SK-N-SH (cell line): Measurements from ENCODE around the gene SH2B3. TPM values are rescaled to one million over a fixed set of nuclear protein-coding genes. Genes with fewer than 3 reads are reported as not detected.

ENCODE experiments used
- CTCF ChIA-PET: fragments of 300-600, 350-600 bp; formaldehyde crosslinking; extraction: SDS; loops from one replicate; lab custom pipeline; 2021; lab: Yijun Ruan, JAX
- POLR2A ChIA-PET: fragments of 350-600 bp; sonication (Branson Sonifier 250); formaldehyde crosslinking; extraction: SDS; loops from one replicate; lab custom pipeline; 2020; ENCODE audit warnings: antibody characterized with exemption, inconsistent platforms; lab: Yijun Ruan, JAX
- DNase-seq: peaks from one replicate; pipeline ENCODE4 v3.0.0; 2012
- H2AFZ ChIP-seq: fragments of 200-600 bp; sonication (generic); 2 replicates; pipeline ENCODE4 v1.8.1; 2016; ENCODE audit warnings: antibody characterized with exemption, mild to moderate bottlenecking, low read depth
- H3F3A ChIP-seq: fragments of 200-600 bp; sonication (generic); replicated peaks from 2 replicates; pipeline ENCODE3; 2016; ENCODE audit warnings: antibody characterized with exemption, mild to moderate bottlenecking; ENCODE audit not compliant: insufficient read depth
- H3K27ac ChIP-seq, 2 experiments: fragments of 200-500 bp in 1 of 2; fragments of 200-600 bp in 1 of 2; sonication (Bioruptor generic) in 1 of 2; sonication (generic), shearing (Covaris generic) in 1 of 2; 2 replicates each; pipeline versions ENCODE4 v1.5.1 to v1.6.1; 2014 to 2016; ENCODE audit warnings: low read depth in 2 of 2, inconsistent platforms in 1 of 2, low read length in 1 of 2, mild to moderate bottlenecking in 1 of 2, mixed read lengths in 1 of 2
- H3K27me3 ChIP-seq: fragments of 200-600 bp; sonication (generic), shearing (Covaris generic); 2 replicates; pipeline ENCODE4 v1.6.1; 2016; ENCODE audit warnings: mixed run types; ENCODE audit not compliant: insufficient read depth
- H3K36me3 ChIP-seq, 2 experiments: fragments of 200-500 bp in 1 of 2; fragments of 200-600 bp in 1 of 2; sonication (Bioruptor generic) in 1 of 2; sonication (generic) in 1 of 2; replicated peaks in 1 of 2; 2 replicates each; pipeline versions ENCODE3 to v1.5.1; 2014 to 2016; ENCODE audit warnings: low read length in 1 of 2, mild to moderate bottlenecking in 1 of 2; ENCODE audit not compliant: insufficient read depth in 2 of 2, control insufficient read depth in 1 of 2
- H3K4me1 ChIP-seq, 2 experiments: fragments of 200-500 bp in 1 of 2; fragments of 200-600 bp in 1 of 2; sonication (Bioruptor generic) in 1 of 2; sonication (generic), shearing (Covaris generic) in 1 of 2; 2 replicates each; pipeline versions ENCODE4 v1.5.1 to v1.6.1; 2014 to 2016; ENCODE audit warnings: low read depth in 1 of 2, low read length in 1 of 2, mixed run types in 1 of 2; ENCODE audit not compliant: insufficient read depth in 2 of 2, control insufficient read depth in 1 of 2
- H3K4me2 ChIP-seq: fragments of 200-600 bp; sonication (generic), shearing (Covaris generic); 2 replicates; pipeline ENCODE4 v1.6.1; 2017; ENCODE audit warnings: mixed run types
- H3K4me3 ChIP-seq, 2 experiments: fragments of 200-500 bp in 1 of 2; fragments of 200-600 bp in 1 of 2; sonication (Bioruptor generic) in 1 of 2; sonication (generic), shearing (Covaris generic) in 1 of 2; 2 replicates each; pipeline versions ENCODE4 v1.5.1 to v1.8.1; 2014 to 2016; ENCODE audit warnings: low read depth in 2 of 2, inconsistent platforms in 1 of 2, low read length in 1 of 2, mild to moderate bottlenecking in 1 of 2, mixed read lengths in 1 of 2, moderate library complexity in 1 of 2
- H3K79me2 ChIP-seq: fragments of 200-600 bp; sonication (generic); 2 replicates; pipeline ENCODE4 v1.8.1; 2017; ENCODE audit warnings: mild to moderate bottlenecking; ENCODE audit not compliant: insufficient read depth
- H3K9ac ChIP-seq: fragments of 200-600 bp; sonication (generic); 2 replicates; pipeline ENCODE4 v1.6.1; 2017; ENCODE audit warnings: mixed run types
- H3K9me2 ChIP-seq: fragments of 200-600 bp; sonication (generic); 2 replicates; pipeline ENCODE4 v1.6.1; 2017; ENCODE audit warnings: mixed run types
- H3K9me3 ChIP-seq: fragments of 200-600 bp; sonication (generic); 2 replicates; pipeline ENCODE4 v1.6.1; 2017; ENCODE audit warnings: mixed run types, mild to moderate bottlenecking, moderate library complexity
- H4K20me1 ChIP-seq: fragments of 200-600 bp; sonication (generic); 2 replicates; pipeline ENCODE4 v1.6.1; 2017; ENCODE audit warnings: mild to moderate bottlenecking, mixed run types; ENCODE audit not compliant: insufficient read depth
- CHD2 ChIP-seq: fragments of 150-350 bp; IDR thresholded peaks from 2 replicates; pipeline ENCODE4 v1.6.1; 2018; ENCODE audit warnings: low read length; ENCODE audit not compliant: partially characterized antibody
- ELF1 ChIP-seq: IDR thresholded peaks from 2 replicates; pipeline ENCODE4 v1.4.0; 2012
- EP300 ChIP-seq, 2 experiments: IDR thresholded peaks; 2 replicates each; pipeline versions ENCODE4 v1.4.0 to v1.6.1; 2012; ENCODE audit warnings: borderline replicate concordance in 1 of 2, low read depth in 1 of 2, low read length in 1 of 2
- JUND ChIP-seq: IDR thresholded peaks from 2 replicates; pipeline ENCODE4 v1.4.0; 2012
- MEF2A ChIP-seq: IDR thresholded peaks from 2 replicates; pipeline ENCODE4 v1.4.0; 2012; ENCODE audit warnings: low read depth, borderline replicate concordance
- MXI1 ChIP-seq: IDR thresholded peaks from 2 replicates; pipeline ENCODE4 v1.6.1; 2012; ENCODE audit warnings: mild to moderate bottlenecking, low read depth, low read length, improper control_type of control experiment
- NFIC ChIP-seq: IDR thresholded peaks from 2 replicates; pipeline ENCODE4 v1.4.0; 2012; ENCODE audit warnings: borderline replicate concordance
- NRF1 ChIP-seq: IDR thresholded peaks from 2 replicates; pipeline ENCODE4 v1.6.1; 2012; ENCODE audit warnings: low read depth, mild to moderate bottlenecking, low read length
- RAD21 ChIP-seq: IDR thresholded peaks from 2 replicates; pipeline ENCODE4 v1.6.1; 2012; ENCODE audit warnings: mild to moderate bottlenecking, low read length
- RXRA ChIP-seq: IDR thresholded peaks from 2 replicates; pipeline ENCODE4 v1.4.0; 2012; ENCODE audit warnings: low read depth, mild to moderate bottlenecking, borderline replicate concordance
- SIN3A ChIP-seq: IDR thresholded peaks from 2 replicates; pipeline ENCODE4 v1.6.1; 2012; ENCODE audit warnings: low read depth, mild to moderate bottlenecking, low read length, moderate library complexity, borderline replicate concordance
- SMC3 ChIP-seq: IDR thresholded peaks from 2 replicates; pipeline ENCODE4 v1.6.1; 2012; ENCODE audit warnings: low read depth, low read length, improper control_type of control experiment
- TAF1 ChIP-seq: IDR thresholded peaks from 2 replicates; pipeline ENCODE4 v1.6.1; 2012; ENCODE audit warnings: low read depth, mild to moderate bottlenecking, low read length, moderate library complexity, borderline replicate concordance
- USF2 ChIP-seq: fragments of 150-350 bp; IDR thresholded peaks from 2 replicates; pipeline ENCODE4 v1.6.1; 2017; ENCODE audit warnings: antibody characterized with exemption, low read length, low read depth, borderline replicate concordance
- WGBS: methylation state at CpG from one replicate; pipeline ENCODE4 v1.1.6; 2017; ENCODE audit warnings: low lambda C conversion rate; 5-methylcytosine and 5-hydroxymethylcytosine counted together
- polyA plus RNA-seq, 3 experiments: library from polyadenylated mRNA; depleted of rRNA; stranded (reverse); fragments of >200 nt; gene quantifications; 2 replicates each; pipeline ENCODE4 v1.2.3, GENCODE V29; 2012

The SH2B3 gene
- polyA plus RNA-seq, 1 of the 3 experiments (the other 2 are of a cell fraction) = 15.6 TPM

DNA sequence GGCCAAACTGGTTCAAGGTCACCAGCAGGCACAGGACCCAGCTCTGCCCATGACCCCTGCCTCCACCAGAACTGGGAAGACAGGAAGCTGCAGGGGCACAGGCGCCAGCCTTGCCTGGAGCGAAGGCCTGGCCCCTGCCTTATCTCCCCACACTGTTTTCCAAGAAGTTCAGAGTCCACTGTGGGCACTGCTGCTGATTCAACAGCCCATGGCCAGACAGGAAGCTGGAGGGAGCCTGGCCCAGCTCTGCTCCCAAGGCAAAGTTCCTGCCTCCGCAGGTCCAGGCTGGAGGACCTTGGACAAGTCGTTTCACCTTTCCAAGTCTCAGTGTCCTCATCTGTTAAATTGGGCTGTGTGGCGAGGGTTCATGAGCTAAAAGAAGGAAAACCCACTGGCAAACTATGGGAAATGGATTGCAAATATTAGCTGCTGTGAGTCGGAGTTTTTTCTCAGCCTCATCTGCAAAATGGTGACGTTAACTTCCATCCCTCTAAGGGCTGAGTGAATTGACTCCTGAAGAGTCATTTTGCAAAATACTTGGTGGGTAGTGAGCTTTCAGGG lies 38.0 kb upstream of the SH2B3 start:
- H3K9me2 ChIP-seq = no peaks in the 10 kb centered on the region
- TF ChIP-seq NFIC (no peak), EP300 (IDR thresholded peaks at IDR 0.05; ENCODE audit: borderline replicate concordance in 1 of 2, low read depth in 1 of 2, low read length in 1 of 2) (peak in 1 of 2 experiments; percentile 58; a peak in 1 of 4 replicates), RAD21 (peak; percentile 7; the same call in 1 of the 2 replicates)
- POLR2A ChIA-PET = no interaction called here
- peak overlapping the region; percentile 84; the same call in 1 of the 2 replicates for H3K9ac ChIP-seq
- H3K27me3 ChIP-seq = no peaks in the 10 kb centered on the region
- peak overlapping the region; percentile 85 to 96 for H3K4me3 ChIP-seq
- WGBS = 66% methylated on average over 6 of the region's 7 CpGs
- DNase-seq = peak; percentile 76
- H3K27ac ChIP-seq = peak overlapping the region in 1 of 2 experiments; percentile 61; a peak in 2 of 4 replicates
- no peaks in the 10 kb centered on the region for H4K20me1 ChIP-seq
- peaks cover 0 to 16% of the 10 kb centered on the region in 2 experiments; a peak in 1 of 4 replicates for H3K4me1 ChIP-seq
- peak overlapping the region; percentile 95 for H3K4me2 ChIP-seq
- H2AFZ ChIP-seq = no peak overlapping the region
- H3K9me3 ChIP-seq = no peaks in the 10 kb centered on the region
- peaks cover 0 to 3% of the 10 kb centered on the region in 2 experiments for H3K36me3 ChIP-seq
- CTCF ChIA-PET = interaction anchor here (1.5 to 2.3 kb wide), 3 partner anchors 29 to 84 kb away, joined by 4 to 15 read pairs (median 7); no protein-coding TSS in a partner anchor
- peaks cover 22% of the 10 kb centered on the region for H3K79me2 ChIP-seq
- no peaks in the 10 kb centered on the region for H3F3A ChIP-seq

DNA sequence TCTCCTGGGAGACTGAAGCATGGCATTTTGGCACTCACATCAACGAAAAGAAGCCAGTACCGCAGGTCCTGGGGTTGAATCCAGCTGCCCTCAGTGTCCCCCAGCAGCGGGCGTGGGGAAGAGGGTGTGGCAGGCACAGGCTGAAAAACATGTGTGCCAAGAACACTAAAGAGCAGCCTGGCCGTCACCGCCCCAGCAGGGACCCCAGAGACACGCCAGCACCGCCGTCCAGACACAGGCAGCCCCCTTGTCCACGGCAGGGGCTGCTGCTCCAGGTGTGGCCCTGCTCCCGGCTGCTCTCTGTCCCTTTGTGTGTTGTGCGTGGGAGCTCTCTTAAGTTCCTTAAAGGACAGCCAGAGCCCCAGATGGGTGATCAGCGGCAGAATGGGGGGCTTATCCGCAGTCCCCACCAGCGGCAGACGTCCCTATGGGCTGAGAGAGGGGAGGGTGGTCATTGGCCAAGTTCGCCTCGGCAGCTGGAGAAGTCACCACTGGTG lies 37.4 kb upstream of the SH2B3 start:
- DNase-seq = no peak
- H3K9ac ChIP-seq = peak overlapping the region; percentile 84
- peak overlapping the region; percentile 95 for H3K4me2 ChIP-seq
- H3K36me3 ChIP-seq = peaks cover 0 to 3% of the 10 kb centered on the region in 2 experiments
- peak overlapping the region in 1 of 2 experiments; percentile 64; a peak in 2 of 4 replicates for H3K27ac ChIP-seq
- peak overlapping the region; percentile 85 to 96 for H3K4me3 ChIP-seq
- H2AFZ ChIP-seq = peak overlapping the region; percentile 79
- no peaks in the 10 kb centered on the region for H3K27me3 ChIP-seq
- CTCF ChIA-PET = interaction anchor here (1.5 to 2.3 kb wide), 4 partner anchors 28 to 83 kb away, joined by 4 to 22 read pairs (median 11); no protein-coding TSS in a partner anchor
- WGBS = 4% methylated on average over 6 of the region's 18 CpGs
- H3K9me3 ChIP-seq = no peaks in the 10 kb centered on the region
- no peaks in the 10 kb centered on the region for H4K20me1 ChIP-seq
- H3F3A ChIP-seq = no peaks in the 10 kb centered on the region
- H3K4me1 ChIP-seq = peaks cover 0 to 16% of the 10 kb centered on the region in 2 experiments; a peak in 1 of 4 replicates
- peaks cover 22% of the 10 kb centered on the region for H3K79me2 ChIP-seq
- no peaks in the 10 kb centered on the region for H3K9me2 ChIP-seq
- TF ChIP-seq SMC3 = no peak
- peak; percentile 72 for TF ChIP-seq MXI1
- TF ChIP-seq JUND = no peak
- POLR2A ChIA-PET = no interaction called here

DNA sequence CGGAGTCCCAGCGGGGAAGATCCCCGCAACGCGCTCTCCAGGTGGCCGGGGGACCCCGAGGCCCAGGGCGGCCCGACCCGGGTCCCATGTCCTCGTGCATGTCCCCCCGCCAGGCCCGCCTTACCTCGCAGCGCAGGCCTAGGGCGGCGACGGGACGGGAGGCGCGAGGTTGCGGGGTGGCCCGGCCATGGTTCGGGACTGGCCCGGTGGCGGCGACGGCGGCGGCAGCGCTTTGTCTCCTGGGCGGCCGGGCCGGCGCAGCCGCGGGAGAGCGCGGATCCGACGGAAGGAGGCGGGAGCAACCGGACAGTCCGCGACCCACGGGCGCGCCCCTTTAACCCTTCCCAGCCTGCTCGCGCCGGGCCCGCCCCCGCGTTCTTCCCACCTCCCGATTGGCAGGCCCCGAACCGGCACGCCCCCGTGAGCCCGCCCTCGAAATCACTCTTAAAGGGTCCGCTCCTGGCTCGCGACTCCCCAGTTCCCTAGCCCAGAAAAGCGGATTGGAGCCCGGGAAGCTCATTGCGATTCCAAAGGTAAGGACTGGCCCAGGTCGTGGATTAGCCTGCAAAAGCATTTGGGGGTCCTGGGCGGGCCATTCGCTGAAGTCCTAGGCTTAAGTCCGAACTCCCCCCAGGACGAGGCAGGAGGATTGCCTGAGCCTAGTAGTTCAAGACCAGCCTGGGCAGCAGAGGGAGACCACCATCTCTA lies 36.8 kb upstream of the SH2B3 start, which contains the start of gene PHETA1:
Gene PHETA1 (minus strand): TSS at position 308 of the 708 bp plus-strand sequence. CDS start 5,668 bp downstream, outside the sequence.
- H3K9me2 ChIP-seq = no peaks in the 10 kb centered on the region
- peak; percentile 97 for DNase-seq
- peaks cover 0 to 3% of the 10 kb centered on the region in 2 experiments for H3K36me3 ChIP-seq
- H3F3A ChIP-seq = no peaks in the 10 kb centered on the region
- H2AFZ ChIP-seq = peak within 1 kb of the TSS; percentile 91
- no peaks in the 10 kb centered on the region for H3K27me3 ChIP-seq
- H3K27ac ChIP-seq = peak within 1 kb of the TSS in 1 of 2 experiments; percentile 64; a peak in 2 of 4 replicates
- peaks cover 0 to 16% of the 10 kb centered on the region in 2 experiments; a peak in 1 of 4 replicates for H3K4me1 ChIP-seq
- peak within 1 kb of the TSS; percentile 95 for H3K4me2 ChIP-seq
- peak within 1 kb of the TSS; percentile 85 to 96 for H3K4me3 ChIP-seq
- peak within 1 kb of the TSS; percentile 84 for H3K9ac ChIP-seq
- CTCF ChIA-PET = interaction anchor here (1.2 to 2.3 kb wide), 4 partner anchors 11 to 83 kb away, joined by 4 to 22 read pairs (median 5); no protein-coding TSS in a partner anchor
- H4K20me1 ChIP-seq = no peaks in the 10 kb centered on the region
- no peaks in the 10 kb centered on the region for H3K9me3 ChIP-seq
- POLR2A ChIA-PET = no interaction called here
- H3K79me2 ChIP-seq = peaks cover 22% of the 10 kb centered on the region
- 0% methylated on average over 19 of the region's 72 CpGs for WGBS
- TF ChIP-seq SMC3 (no peak), TAF1 (peak; percentile 42; the same call in 1 of the 2 replicates), CHD2 (no peak), SIN3A (peak; percentile 34; the same call in 1 of the 2 replicates), NFIC (no peak), NRF1 (peak; percentile 75), ELF1 (no peak), MEF2A (0 out of 2 replicates have a peak, but pooled peaks have one; percentile 5), USF2 (no peak), EP300 (IDR thresholded peaks at IDR 0.05; ENCODE audit: borderline replicate concordance in 1 of 2, low read depth in 1 of 2, low read length in 1 of 2) (peak in 1 of 2 experiments; percentile 14; a peak in 1 of 4 replicates), RXRA (no peak)
